GM18499 (cell line): Measurements from ENCODE around the gene ADGRL3.

Experiments
- ATAC-seq: cut with Tn5 transposase; IDR thresholded peaks from one replicate; pipeline ENCODE4 v1.9.1; 2021; ENCODE audit warnings: moderate number of reproducible peaks; ENCODE audit not compliant: insufficient read depth, unreplicated experiment

Gene ADGRL3

DNA sequence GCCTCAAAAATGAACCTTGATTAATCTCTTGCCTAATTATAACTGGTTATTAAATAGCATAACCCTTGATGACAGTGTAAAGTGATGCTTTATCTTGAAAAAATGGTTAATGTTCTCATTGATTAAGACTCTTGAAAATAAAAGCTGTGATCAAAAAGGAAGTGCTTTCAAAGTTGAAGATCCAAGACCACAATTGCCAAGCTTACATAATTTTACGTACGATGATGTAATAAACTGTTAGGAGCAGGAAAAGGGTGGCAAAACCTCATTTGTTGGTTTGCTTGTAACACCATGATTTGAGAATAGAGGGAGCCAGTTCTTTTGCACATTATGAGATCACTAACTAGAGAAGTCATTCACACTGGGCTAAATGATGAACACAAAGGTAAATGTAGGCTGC lies 322.2 kb downstream of the ADGRL3 start:
- ATAC-seq = no peak

DNA sequence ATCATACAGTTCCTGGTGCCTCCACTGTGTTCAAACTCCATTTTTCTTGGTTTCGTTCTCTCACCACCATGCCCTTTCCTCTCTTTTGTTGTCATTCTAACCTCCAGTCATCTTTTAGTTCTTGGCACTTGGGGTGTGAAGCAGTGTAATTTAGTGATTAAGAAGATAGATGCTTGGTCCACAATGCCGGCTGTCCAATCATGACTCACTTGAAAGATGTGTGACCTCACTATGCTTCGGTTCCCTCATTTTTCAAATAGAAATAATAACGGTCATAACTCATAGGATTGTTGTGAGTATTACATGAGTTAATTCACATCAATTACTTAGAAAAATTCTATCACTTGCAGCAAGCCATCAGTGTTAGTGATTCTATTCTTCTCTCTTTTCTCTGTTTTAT lies 327.8 kb downstream of the ADGRL3 start:
- ATAC-seq = no peak

- ATAC-seq = no peak
Observed at GRCh38 chr4:61528595-61528994, 328.5 kb downstream of the ADGRL3 start.

DNA sequence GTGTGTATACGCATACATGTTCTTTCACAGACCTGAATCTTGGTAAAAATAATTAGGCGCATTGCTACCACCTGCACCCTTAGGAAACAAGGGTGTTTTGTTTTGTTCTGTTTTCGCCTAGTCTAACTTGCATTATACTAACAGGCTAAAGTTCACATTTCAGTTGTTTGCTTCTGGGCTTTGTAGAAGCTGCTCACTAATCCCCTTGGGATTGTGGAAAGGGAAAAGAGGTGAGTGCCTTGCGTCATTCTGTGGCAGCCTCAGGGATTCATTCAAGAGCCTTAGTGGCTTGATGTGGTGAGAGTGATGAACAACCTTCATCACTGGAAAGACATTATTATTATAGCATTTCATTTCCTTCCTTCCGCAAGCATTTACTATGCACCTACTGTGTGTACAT lies 331.1 kb downstream of the ADGRL3 start:
- no peak for ATAC-seq

GRCh38 chr4:61532336-61533000 lies 332.3 kb downstream of the ADGRL3 start:
- no peak for ATAC-seq

GRCh38 chr4:61533140-61533539 lies 333.0 kb downstream of the ADGRL3 start:
- ATAC-seq = no peak

DNA sequence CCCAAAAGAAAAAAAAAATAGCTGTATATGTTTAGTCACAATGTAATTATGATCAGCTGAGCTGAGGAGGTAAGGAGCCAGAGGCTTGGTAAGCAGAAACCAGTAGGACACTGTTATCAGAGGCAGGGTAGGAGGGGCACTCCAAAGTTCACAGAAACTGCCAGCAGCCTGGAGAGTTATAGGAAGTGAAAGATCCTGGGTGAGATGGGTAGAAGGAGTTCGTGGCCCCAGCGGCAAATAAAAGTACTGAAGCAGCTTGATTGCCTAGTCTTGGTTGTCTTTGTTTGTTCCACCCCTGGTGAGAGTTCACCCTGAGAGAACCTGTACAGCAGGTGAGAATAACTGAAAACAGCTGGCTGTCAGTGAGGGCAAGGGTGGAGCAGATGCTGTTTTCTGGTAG lies 340.8 kb downstream of the ADGRL3 start:
- ATAC-seq = no peak

- no peak for ATAC-seq
Observed at GRCh38 chr4:61541459-61541858, 341.3 kb downstream of the ADGRL3 start.

GRCh38 chr4:61543976-61544375 lies 343.9 kb downstream of the ADGRL3 start:
- no peak for ATAC-seq

- no peak for ATAC-seq
Observed at GRCh38 chr4:61545902-61546480, 345.9 kb downstream of the ADGRL3 start.

GRCh38 chr4:61549336-61549735 lies 349.2 kb downstream of the ADGRL3 start:
- no peak for ATAC-seq

- ATAC-seq = no peak
Observed at GRCh38 chr4:61553557-61554125, 353.5 kb downstream of the ADGRL3 start.

GRCh38 chr4:61555789-61556188 lies 355.7 kb downstream of the ADGRL3 start:
- no peak for ATAC-seq

- no peak for ATAC-seq
Observed at GRCh38 chr4:61556277-61556676, 356.2 kb downstream of the ADGRL3 start.

DNA sequence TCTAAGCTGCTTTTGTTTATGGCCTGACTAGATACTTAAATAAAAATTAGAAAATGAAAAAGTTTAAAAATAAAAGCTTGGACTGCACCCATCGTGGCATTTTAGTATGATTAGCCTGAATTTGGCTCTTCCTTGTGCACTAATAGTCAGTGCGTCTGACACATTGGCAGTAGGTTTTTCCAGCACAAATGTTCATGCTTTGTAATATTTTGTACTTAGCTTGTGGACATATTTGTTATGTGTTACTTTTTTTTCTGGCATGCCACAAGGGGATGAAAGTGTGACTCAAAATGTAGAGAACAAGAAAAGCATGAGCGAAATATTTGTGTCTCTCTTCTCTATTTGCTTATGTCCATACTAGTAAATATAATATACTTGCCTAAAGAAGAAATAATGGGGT lies 359.3 kb downstream of the ADGRL3 start:
- no peak for ATAC-seq

- ATAC-seq = no peak
Observed at GRCh38 chr4:61561028-61561427, 360.9 kb downstream of the ADGRL3 start.

DNA sequence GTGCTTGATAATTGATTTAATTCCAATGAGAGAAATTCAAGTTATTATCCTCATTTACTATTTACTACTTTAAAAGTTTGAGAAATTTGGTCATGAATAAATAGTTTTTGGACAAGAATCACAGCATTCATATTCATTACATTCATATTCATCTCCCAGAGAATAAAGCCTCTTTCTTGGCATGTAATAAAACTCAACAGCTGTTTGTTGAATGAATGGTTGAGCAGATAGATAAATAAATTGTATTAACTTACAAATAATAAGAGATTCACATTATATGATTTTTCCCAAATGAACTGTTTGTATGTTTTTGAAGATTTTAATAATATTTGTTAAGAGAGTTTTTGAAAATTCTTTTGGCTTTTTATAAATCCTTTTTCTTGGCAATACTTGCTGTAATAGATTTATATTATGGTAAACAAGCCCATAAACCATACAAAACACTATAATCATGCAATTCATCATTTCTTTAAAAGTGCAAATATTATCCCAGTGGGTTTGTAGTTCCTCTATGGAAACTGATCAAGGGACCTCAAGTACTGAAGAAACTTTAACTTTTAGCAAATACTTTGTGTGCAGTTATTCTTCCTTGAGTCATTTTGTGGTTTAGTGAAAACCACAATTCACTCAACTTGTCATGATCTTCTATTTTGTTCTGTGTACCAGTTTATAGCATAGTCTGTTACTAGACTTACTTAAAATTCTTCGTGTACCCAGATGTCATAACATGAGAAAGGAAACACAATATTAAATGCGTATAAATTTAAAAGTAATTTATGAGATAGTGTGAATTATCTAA lies 371.8 kb downstream of the ADGRL3 start:
- no peak for ATAC-seq

DNA sequence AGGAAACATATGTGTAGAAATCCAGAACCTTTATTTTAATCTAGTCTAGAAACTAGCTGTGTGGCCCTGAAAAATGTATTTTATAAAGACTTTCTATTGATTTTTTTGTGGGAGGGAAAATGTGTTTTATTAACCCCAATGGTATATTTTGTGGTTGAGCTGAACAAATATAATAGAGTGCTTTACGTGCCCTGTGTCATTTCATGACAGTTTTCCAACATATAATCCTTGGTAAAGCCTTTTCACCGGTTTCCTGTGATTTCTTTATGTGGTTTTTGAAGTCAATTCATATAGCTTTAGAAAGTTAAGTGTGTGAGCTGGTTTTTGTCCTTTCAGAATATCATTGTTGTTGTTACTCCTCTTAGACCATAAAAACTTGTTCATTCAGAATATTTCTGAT lies 375.7 kb downstream of the ADGRL3 start:
- ATAC-seq = no peak

- no peak for ATAC-seq
Observed at GRCh38 chr4:61579786-61580185, 379.7 kb downstream of the ADGRL3 start.

DNA sequence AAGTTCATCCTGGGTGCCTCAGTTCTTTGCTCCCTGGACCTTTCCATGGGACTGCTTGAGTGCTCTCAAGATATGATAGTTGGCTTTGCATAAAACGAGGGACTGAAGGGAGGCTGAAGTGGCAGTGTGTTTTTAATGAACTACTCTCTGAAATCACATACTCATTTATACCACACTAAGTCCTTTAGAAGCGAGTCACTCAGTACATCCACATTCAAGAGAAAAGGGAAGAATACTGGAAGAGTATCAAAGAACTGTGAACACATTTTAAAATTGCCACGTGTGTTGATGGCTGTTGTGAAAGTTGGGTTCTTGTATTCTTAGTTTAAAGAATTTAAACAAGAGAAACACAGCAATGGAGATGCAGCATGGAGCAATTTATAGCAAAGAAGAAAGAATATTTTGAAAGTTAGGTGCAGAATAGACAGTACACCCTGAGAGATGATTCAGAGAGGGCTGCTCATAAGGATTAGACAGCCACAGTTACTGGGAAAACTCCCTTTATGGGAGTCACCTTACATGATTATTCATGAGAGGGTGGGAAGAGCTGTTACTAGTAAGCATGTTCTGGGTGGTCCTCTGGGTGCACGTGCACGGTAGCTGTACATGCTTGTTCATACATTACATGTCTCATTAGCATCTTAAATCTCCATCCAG lies 380.7 kb downstream of the ADGRL3 start:
- no peak for ATAC-seq

DNA sequence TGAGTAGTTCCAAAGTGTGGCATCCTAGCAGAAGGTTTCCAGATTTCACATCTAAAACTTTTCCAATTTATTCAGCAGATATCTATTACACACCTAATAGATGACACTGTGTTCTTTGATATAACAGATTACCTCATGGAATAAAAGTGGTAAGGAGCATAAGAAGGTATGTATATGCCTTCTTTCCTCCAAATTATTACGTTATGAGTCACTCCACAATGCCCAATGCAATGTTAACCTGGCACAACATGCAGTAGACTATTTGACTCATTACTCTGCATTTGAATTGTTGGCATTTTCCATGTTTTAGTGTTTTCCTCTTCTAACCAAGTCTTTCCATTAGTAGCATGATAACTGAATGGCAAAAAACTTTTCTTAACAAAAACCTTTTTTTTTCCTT lies 383.6 kb downstream of the ADGRL3 start:
- no peak for ATAC-seq
